Glutamatergic neuron (in vitro differentiated cells): Measurements from ENCODE around the gene SPAG17. TPM values are rescaled to one million over a fixed set of nuclear protein-coding genes. Genes with fewer than 3 reads are reported as not detected.

Experiments used
- DNase-seq: peaks from one replicate; pipeline ENCODE4 v3.0.0; 2022
- H3K27ac Mint-ChIP-seq: one replicate; pipeline ENCODE4 v1.8.0; 2020; ENCODE audit warnings: mild to moderate bottlenecking, mixed read lengths, inconsistent platforms; ENCODE audit not compliant: unreplicated experiment
- H3K27me3 Mint-ChIP-seq: one replicate; pipeline ENCODE4 v1.8.0; 2020; ENCODE audit warnings: mild to moderate bottlenecking, moderate library complexity, mixed read lengths, inconsistent platforms; ENCODE audit not compliant: unreplicated experiment
- H3K36me3 Mint-ChIP-seq: one replicate; pipeline ENCODE4 v1.8.0; 2020; ENCODE audit warnings: mild to moderate bottlenecking, mixed read lengths, inconsistent platforms; ENCODE audit not compliant: unreplicated experiment
- H3K4me1 Mint-ChIP-seq: one replicate; pipeline ENCODE4 v1.8.0; 2020; ENCODE audit warnings: mild to moderate bottlenecking, low read depth, mixed read lengths, inconsistent platforms; ENCODE audit not compliant: unreplicated experiment
- H3K4me3 Mint-ChIP-seq: one replicate; pipeline ENCODE4 v1.8.0; 2020; ENCODE audit warnings: mild to moderate bottlenecking, mixed read lengths, inconsistent platforms; ENCODE audit not compliant: unreplicated experiment
- H3K9me3 Mint-ChIP-seq: one replicate; pipeline ENCODE4 v1.8.0; 2020; ENCODE audit warnings: mild to moderate bottlenecking, moderate library complexity, mixed read lengths, inconsistent platforms; ENCODE audit not compliant: unreplicated experiment
- CTCF ChIP-seq: fragments of 200-600 bp; sonication (generic); IDR thresholded peaks from one replicate; pipeline ENCODE4 v1.5.0; 2021; ENCODE audit not compliant: partially characterized antibody, unreplicated experiment
- long read RNA-seq: library from polyadenylated mRNA; unstranded; transcript quantifications from one replicate; pipeline ENCODE4 v2.0.0, GENCODE V29; 2020; ENCODE audit not compliant: unreplicated experiment
- total RNA-seq: library from RNA; stranded (reverse); fragmentation: NEBNext Ultra II Directional; extraction: Animal tissue kit (Norgen Biotek cat#: 25700); gene quantifications from one replicate; pipeline ENCODE4 v1.2.1, GENCODE V29; 2021; ENCODE audit not compliant: unreplicated experiment

The SPAG17 gene
- not detected for total RNA-seq
- long read RNA-seq = 0 reads

GRCh38 chr1:118185084-118185832 is at the start of gene SPAG17:
Gene SPAG17 (minus strand): TSS chr1:118185228. CDS start chr1:118185157, 71 bp downstream.
- no peaks in the 10 kb centered on the region for H3K36me3 Mint-ChIP-seq
- no peaks in the 10 kb centered on the region for H3K27me3 Mint-ChIP-seq

GRCh38 chr1:118225471-118225870 is 40.4 kb upstream of the SPAG17 start:
- Mint-ChIP-seq H3K9me3 (no peaks in the 10 kb centered on the region), H3K36me3 (no peaks in the 10 kb centered on the region), H3K27ac (no peak overlapping the region), H3K4me3 (no peak overlapping the region), H3K27me3 (no peaks in the 10 kb centered on the region), H3K4me1 (no peaks in the 10 kb centered on the region)
- TF ChIP-seq CTCF = no peak
- no peak for DNase-seq

More at GRCh38 chr1:118185084-118185832, at the start of gene SPAG17:
- no peaks in the 10 kb centered on the region for H3K9me3 Mint-ChIP-seq
- DNase-seq = peak; percentile 79
- no peak for TF ChIP-seq CTCF
- peak within 1 kb of the TSS; percentile 88 for H3K4me3 Mint-ChIP-seq
- peaks cover 4% of the 10 kb centered on the region for H3K4me1 Mint-ChIP-seq
- H3K27ac Mint-ChIP-seq = no peak within 1 kb of the TSS

- Mint-ChIP-seq H3K4me3 (no peak overlapping the region), H3K27me3 (no peaks in the 10 kb centered on the region), H3K27ac (no peak overlapping the region), H3K36me3 (no peaks in the 10 kb centered on the region), H3K9me3 (no peaks in the 10 kb centered on the region), H3K4me1 (no peaks in the 10 kb centered on the region)
- TF ChIP-seq CTCF = peak; percentile 50
- DNase-seq = peak; percentile 49
Measured at GRCh38 chr1:118223426-118223825, 38.4 kb upstream of the SPAG17 start.

- no peak for TF ChIP-seq CTCF
- H3K4me3 Mint-ChIP-seq = no peak overlapping the region
- H3K27me3 Mint-ChIP-seq = no peaks in the 10 kb centered on the region
- no peaks in the 10 kb centered on the region for H3K4me1 Mint-ChIP-seq
- no peaks in the 10 kb centered on the region for H3K9me3 Mint-ChIP-seq
- no peak overlapping the region for H3K27ac Mint-ChIP-seq
- no peaks in the 10 kb centered on the region for H3K36me3 Mint-ChIP-seq
- no peak for DNase-seq
Measured at GRCh38 chr1:118219438-118219837, 34.4 kb upstream of the SPAG17 start.

GRCh38 chr1:118217141-118217838 is 32.3 kb upstream of the SPAG17 start:
- DNase-seq = no peak

More at GRCh38 chr1:118217141-118217838, 32.3 kb upstream of the SPAG17 start:
- H3K4me3 Mint-ChIP-seq = no peak overlapping the region
- H3K27me3 Mint-ChIP-seq = no peaks in the 10 kb centered on the region
- H3K9me3 Mint-ChIP-seq = no peaks in the 10 kb centered on the region
- TF ChIP-seq CTCF = no peak
- H3K4me1 Mint-ChIP-seq = no peaks in the 10 kb centered on the region
- no peak overlapping the region for H3K27ac Mint-ChIP-seq
- H3K36me3 Mint-ChIP-seq = no peaks in the 10 kb centered on the region
